Lower leg skin (tissue), 3 donors: ENCODE data around the gene FBXL16.

ENCODE experiments used
- CTCF ChIP-seq, 3 donors: fragments of 450-650 bp; IDR thresholded peaks; one replicate each; pipeline ENCODE4 v1.5.1; 2016; ENCODE audit warnings: antibody characterized with exemption in 3 of 3, mild to moderate bottlenecking in 3 of 3, moderate library complexity in 2 of 3
- POLR2A ChIP-seq, 2 donors: fragments of 450-650 bp; IDR thresholded peaks; one replicate each; pipeline ENCODE4 v1.6.1; 2016 to 2017; ENCODE audit warnings: antibody characterized with exemption in 2 of 2, mild to moderate bottlenecking in 1 of 2, moderate library complexity in 1 of 2

GRCh38 chr16:680967-681745 is 24.4 kb downstream of the FBXL16 start:
- no peak for TF ChIP-seq CTCF (IDR thresholded peaks at IDR 0.05)
- no peak for TF ChIP-seq POLR2A (IDR thresholded peaks at IDR 0.05)
